Glutamatergic neuron (in vitro differentiated cells): Measurements from ENCODE around the gene TTC29. TPM values are rescaled to one million over a fixed set of nuclear protein-coding genes. Genes with fewer than 3 reads are reported as not detected.

Experiments used
- DNase-seq: peaks from one replicate; pipeline ENCODE4 v3.0.0; 2022
- H3K27ac Mint-ChIP-seq: one replicate; pipeline ENCODE4 v1.8.0; 2020; ENCODE audit warnings: mild to moderate bottlenecking, mixed read lengths, inconsistent platforms; ENCODE audit not compliant: unreplicated experiment
- H3K27me3 Mint-ChIP-seq: one replicate; pipeline ENCODE4 v1.8.0; 2020; ENCODE audit warnings: mild to moderate bottlenecking, moderate library complexity, mixed read lengths, inconsistent platforms; ENCODE audit not compliant: unreplicated experiment
- H3K36me3 Mint-ChIP-seq: one replicate; pipeline ENCODE4 v1.8.0; 2020; ENCODE audit warnings: mild to moderate bottlenecking, mixed read lengths, inconsistent platforms; ENCODE audit not compliant: unreplicated experiment
- H3K4me1 Mint-ChIP-seq: one replicate; pipeline ENCODE4 v1.8.0; 2020; ENCODE audit warnings: mild to moderate bottlenecking, low read depth, mixed read lengths, inconsistent platforms; ENCODE audit not compliant: unreplicated experiment
- H3K4me3 Mint-ChIP-seq: one replicate; pipeline ENCODE4 v1.8.0; 2020; ENCODE audit warnings: mild to moderate bottlenecking, mixed read lengths, inconsistent platforms; ENCODE audit not compliant: unreplicated experiment
- H3K9me3 Mint-ChIP-seq: one replicate; pipeline ENCODE4 v1.8.0; 2020; ENCODE audit warnings: mild to moderate bottlenecking, moderate library complexity, mixed read lengths, inconsistent platforms; ENCODE audit not compliant: unreplicated experiment
- total RNA-seq: library from RNA; stranded (reverse); fragmentation: NEBNext Ultra II Directional; extraction: Animal tissue kit (Norgen Biotek cat#: 25700); gene quantifications from one replicate; pipeline ENCODE4 v1.2.1, GENCODE V29; 2021; ENCODE audit not compliant: unreplicated experiment
- TF ChIP-seq, protein P1 (sequence below): fragments of 200-600 bp; sonication (generic); IDR thresholded peaks from one replicate; pipeline ENCODE4 v1.5.0; 2021; ENCODE audit not compliant: partially characterized antibody, unreplicated experiment

Gene TTC29
- total RNA-seq, 1 donor from 2014 or later = 0.44 TPM

DNA sequence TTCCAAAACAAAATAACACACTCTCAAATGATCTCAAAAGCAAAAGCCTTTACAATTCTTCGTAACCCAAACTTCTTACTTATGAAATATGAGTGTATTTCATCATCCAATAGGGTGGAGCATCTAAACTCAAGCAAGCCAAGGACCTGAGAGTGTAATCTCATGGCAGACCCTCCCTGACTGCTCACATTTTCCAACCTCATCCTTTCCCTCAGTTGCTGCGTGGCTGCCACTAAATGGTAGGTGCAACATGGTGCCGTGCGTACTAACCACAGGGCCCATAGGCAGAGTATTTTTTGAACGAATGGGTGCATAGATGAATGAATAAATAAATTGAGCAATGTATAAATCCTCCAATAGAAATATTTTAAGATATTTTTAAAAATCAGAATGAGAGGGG lies 45.4 kb downstream of the TTC29 start:
- Mint-ChIP-seq H3K9me3 (no peaks in the 10 kb centered on the region), H3K4me1 (no peaks in the 10 kb centered on the region), H3K27me3 (no peaks in the 10 kb centered on the region), H3K36me3 (no peaks in the 10 kb centered on the region), H3K27ac (no peak overlapping the region), H3K4me3 (no peak overlapping the region)
- TF ChIP-seq, protein P1, sequence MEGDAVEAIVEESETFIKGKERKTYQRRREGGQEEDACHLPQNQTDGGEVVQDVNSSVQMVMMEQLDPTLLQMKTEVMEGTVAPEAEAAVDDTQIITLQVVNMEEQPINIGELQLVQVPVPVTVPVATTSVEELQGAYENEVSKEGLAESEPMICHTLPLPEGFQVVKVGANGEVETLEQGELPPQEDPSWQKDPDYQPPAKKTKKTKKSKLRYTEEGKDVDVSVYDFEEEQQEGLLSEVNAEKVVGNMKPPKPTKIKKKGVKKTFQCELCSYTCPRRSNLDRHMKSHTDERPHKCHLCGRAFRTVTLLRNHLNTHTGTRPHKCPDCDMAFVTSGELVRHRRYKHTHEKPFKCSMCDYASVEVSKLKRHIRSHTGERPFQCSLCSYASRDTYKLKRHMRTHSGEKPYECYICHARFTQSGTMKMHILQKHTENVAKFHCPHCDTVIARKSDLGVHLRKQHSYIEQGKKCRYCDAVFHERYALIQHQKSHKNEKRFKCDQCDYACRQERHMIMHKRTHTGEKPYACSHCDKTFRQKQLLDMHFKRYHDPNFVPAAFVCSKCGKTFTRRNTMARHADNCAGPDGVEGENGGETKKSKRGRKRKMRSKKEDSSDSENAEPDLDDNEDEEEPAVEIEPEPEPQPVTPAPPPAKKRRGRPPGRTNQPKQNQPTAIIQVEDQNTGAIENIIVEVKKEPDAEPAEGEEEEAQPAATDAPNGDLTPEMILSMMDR = no peak
- no peak for DNase-seq

DNA sequence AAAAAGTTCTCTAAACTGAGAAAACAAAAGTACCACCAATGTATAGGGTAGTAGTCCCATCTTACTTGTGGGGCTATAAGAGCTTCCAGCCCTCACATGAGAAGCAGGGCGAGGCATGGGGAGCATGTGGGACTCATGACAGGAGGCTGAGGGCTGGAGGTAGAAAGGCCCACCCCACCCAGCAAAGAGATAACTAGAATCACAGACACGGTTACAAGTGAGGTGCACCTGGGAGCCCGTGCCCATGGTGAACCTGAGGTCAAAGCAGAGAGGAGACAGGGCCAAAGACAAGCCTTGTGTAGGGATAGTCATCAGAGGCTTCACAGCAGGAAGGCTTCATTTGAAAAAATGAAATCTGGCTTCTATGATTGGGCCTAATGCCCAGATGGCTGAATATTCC lies 55.4 kb downstream of the TTC29 start:
- TF ChIP-seq, protein P1 = no peak
- H3K36me3 Mint-ChIP-seq = no peaks in the 10 kb centered on the region

DNA sequence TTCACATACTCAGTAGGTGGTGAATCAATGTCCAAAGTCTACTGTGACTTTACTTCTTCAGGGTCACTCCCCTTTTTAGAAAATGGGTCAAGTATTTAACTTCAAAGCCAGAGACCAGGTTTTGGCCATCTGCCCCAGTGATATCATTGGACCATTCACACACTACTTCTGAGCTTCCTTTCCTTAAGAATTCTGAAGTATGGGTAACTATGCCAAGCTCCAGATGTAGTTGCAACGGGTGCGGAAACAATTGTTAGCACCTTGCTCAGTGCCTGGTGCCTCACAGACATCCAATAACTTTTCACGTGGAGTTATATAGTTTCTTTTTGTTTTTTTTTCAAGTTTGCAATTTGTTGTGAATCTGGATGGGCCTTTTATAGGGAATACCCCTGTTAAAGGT lies 62.6 kb downstream of the TTC29 start:
- no peak overlapping the region for H3K4me3 Mint-ChIP-seq
- H3K4me1 Mint-ChIP-seq = no peaks in the 10 kb centered on the region
- no peaks in the 10 kb centered on the region for H3K9me3 Mint-ChIP-seq

More for the DNA sequence above, 55.4 kb downstream of the TTC29 start:
- Mint-ChIP-seq H3K4me3 (no peak overlapping the region), H3K4me1 (no peaks in the 10 kb centered on the region), H3K9me3 (no peaks in the 10 kb centered on the region), H3K27me3 (peaks cover 2% of the 10 kb centered on the region), H3K27ac (no peak overlapping the region)
- DNase-seq = no peak

DNA sequence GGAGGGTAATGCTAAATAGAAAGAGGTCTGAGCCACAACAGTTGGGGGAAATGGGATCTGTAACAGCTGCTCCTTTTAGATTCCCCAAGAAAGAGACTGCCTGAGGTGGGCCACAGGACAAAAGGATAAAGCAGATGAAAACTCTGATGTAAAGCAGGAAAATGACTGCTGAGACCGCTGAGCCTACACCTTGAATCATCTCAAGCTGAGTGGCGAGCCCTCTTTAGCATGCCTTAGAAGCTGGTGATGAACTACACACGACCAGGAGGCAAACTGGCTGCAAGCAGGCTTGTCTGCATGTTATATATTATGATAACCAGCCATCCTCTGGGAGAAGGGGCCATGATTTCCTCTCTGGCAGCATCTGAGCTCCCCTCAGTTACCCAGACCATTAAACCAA lies 88.4 kb downstream of the TTC29 start:
- Mint-ChIP-seq H3K4me3 (peak overlapping the region; percentile 2), H3K27me3 (no peaks in the 10 kb centered on the region), H3K27ac (peak overlapping the region; percentile 76), H3K4me1 (peaks cover 11% of the 10 kb centered on the region), H3K36me3 (no peaks in the 10 kb centered on the region), H3K9me3 (no peaks in the 10 kb centered on the region)
- TF ChIP-seq, protein P1 = no peak
- peak; percentile 48 for DNase-seq

More for the DNA sequence above, 62.6 kb downstream of the TTC29 start:
- TF ChIP-seq, protein P1 = no peak
- Mint-ChIP-seq H3K27me3 (peaks cover under 1% of the 10 kb centered on the region), H3K36me3 (no peaks in the 10 kb centered on the region), H3K27ac (no peak overlapping the region)
- no peak for DNase-seq

DNA sequence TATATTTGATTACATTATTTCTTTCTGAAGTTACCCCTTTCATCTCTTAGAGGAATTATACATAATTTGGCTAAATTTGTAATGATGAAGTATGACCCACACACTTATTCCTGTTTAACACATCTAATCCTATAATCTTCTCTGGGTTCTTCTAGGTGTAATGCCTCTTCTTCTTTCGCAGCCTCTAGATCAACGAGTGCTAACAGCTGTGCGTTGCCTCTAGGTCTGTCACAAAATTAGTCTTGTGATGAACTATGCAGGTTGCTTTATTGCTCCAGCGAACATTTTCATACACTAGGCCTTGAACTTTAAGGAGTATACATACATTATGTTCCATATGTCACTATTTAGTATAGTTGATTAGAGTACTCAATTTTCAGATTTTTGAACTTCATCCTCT lies 89.9 kb downstream of the TTC29 start:
- H3K9me3 Mint-ChIP-seq = no peaks in the 10 kb centered on the region
- TF ChIP-seq, protein P1 = no peak
- DNase-seq = no peak
- H3K4me3 Mint-ChIP-seq = no peak overlapping the region
- H3K27ac Mint-ChIP-seq = no peak overlapping the region
- H3K27me3 Mint-ChIP-seq = no peaks in the 10 kb centered on the region
- H3K36me3 Mint-ChIP-seq = no peaks in the 10 kb centered on the region
- H3K4me1 Mint-ChIP-seq = peaks cover 9% of the 10 kb centered on the region
